Karpas-422 (cell line): ENCODE data around the gene SERPINA3. TPM values are rescaled to one million over a fixed set of nuclear protein-coding genes. Genes with fewer than 3 reads are reported as not detected.

Experiments
- DNase-seq: peaks from one replicate; pipeline ENCODE4 v3.0.0-alpha.2; 2015
- H2AFZ ChIP-seq: fragments of 200-600 bp; sonication (generic); 2 replicates; pipeline ENCODE4 v1.6.1; 2014; ENCODE audit warnings: antibody characterized with exemption, low read length, mixed read lengths
- H3K27ac ChIP-seq: fragments of 200-600 bp; sonication (generic); 2 replicates; pipeline ENCODE4 v1.5.1; 2014; ENCODE audit warnings: mild to moderate bottlenecking, low read length, moderate library complexity
- H3K27me3 ChIP-seq: fragments of 200-600 bp; sonication (generic); 2 replicates; pipeline ENCODE4 v1.6.1; 2014; ENCODE audit warnings: low read length, mixed read lengths
- H3K36me3 ChIP-seq: fragments of 200-600 bp; sonication (generic); 2 replicates; pipeline ENCODE4 v1.6.1; 2014; ENCODE audit warnings: low read length, mixed read lengths; ENCODE audit not compliant: insufficient read depth
- H3K4me1 ChIP-seq: fragments of 200-600 bp; sonication (generic); 2 replicates; pipeline ENCODE4 v1.6.1; 2014; ENCODE audit warnings: mild to moderate bottlenecking, low read length, mixed read lengths
- H3K4me2 ChIP-seq: fragments of 200-600 bp; sonication (generic); 2 replicates; pipeline ENCODE4 v1.6.1; 2014; ENCODE audit warnings: low read length, low read depth, mild to moderate bottlenecking; ENCODE audit not compliant: poor library complexity, severe bottlenecking
- H3K4me3 ChIP-seq: fragments of 200-600 bp; sonication (generic); 2 replicates; pipeline ENCODE4 v1.5.1; 2014; ENCODE audit warnings: mild to moderate bottlenecking, antibody characterized with exemption, low read length, mixed read lengths
- H3K79me2 ChIP-seq: fragments of 200-600 bp; sonication (generic); 2 replicates; pipeline ENCODE4 v1.6.1; 2014; ENCODE audit warnings: mild to moderate bottlenecking, low read length, mixed read lengths
- H3K9ac ChIP-seq: fragments of 200-600 bp; sonication (generic); 2 replicates; pipeline ENCODE4 v1.6.0; 2014; ENCODE audit warnings: low read length
- H3K9me2 ChIP-seq: fragments of 200-600 bp; sonication (generic), shearing (Covaris generic); replicated peaks from 2 replicates; pipeline ENCODE4 v1.6.0; 2014; ENCODE audit warnings: mild to moderate bottlenecking, low read length, moderate library complexity; ENCODE audit not compliant: insufficient read depth
- H3K9me3 ChIP-seq: fragments of 300-700, 200-600 bp; sonication (generic); 2 replicates; pipeline ENCODE4 v1.6.1; 2014; ENCODE audit warnings: low read length, mixed read lengths
- H4K20me1 ChIP-seq: fragments of 200-600 bp; sonication (generic); 2 replicates; pipeline ENCODE4 v1.6.1; 2014; ENCODE audit warnings: mild to moderate bottlenecking, antibody characterized with exemption, low read length, low read depth; ENCODE audit not compliant: insufficient read depth
- total RNA-seq: library from RNA; depleted of rRNA; stranded (reverse); fragments of >200 nt; shearing (Covaris generic); gene quantifications from 2 replicates; pipeline ENCODE4 v1.2.3, GENCODE V29; 2014; ENCODE audit warnings: low replicate concordance

Gene SERPINA3
- total RNA-seq, 1 experiment from 2014 or later, result not detected

GRCh38 chr14:94591871-94592270 is 20.3 kb upstream of the SERPINA3 start:
- Histone ChIP-seq H3K9ac (no peak overlapping the region), H3K4me2 (no peak overlapping the region), H2AFZ (no peak overlapping the region), H4K20me1 (no peaks in the 10 kb centered on the region), H3K27me3 (no peaks in the 10 kb centered on the region), H3K9me3 (no peaks in the 10 kb centered on the region), H3K9me2 (no peaks in the 10 kb centered on the region), H3K79me2 (no peaks in the 10 kb centered on the region), H3K27ac (no peak overlapping the region), H3K36me3 (no peaks in the 10 kb centered on the region), H3K4me1 (no peaks in the 10 kb centered on the region), H3K4me3 (no peak overlapping the region)
- DNase-seq, result no peak

GRCh38 chr14:94592457-94592856 is 19.7 kb upstream of the SERPINA3 start:
- Histone ChIP-seq H3K4me1 (no peaks in the 10 kb centered on the region), H4K20me1 (no peaks in the 10 kb centered on the region), H3K27me3 (no peaks in the 10 kb centered on the region)

GRCh38 chr14:94593376-94593748 is 18.8 kb upstream of the SERPINA3 start:
- Histone ChIP-seq H3K9ac (no peak overlapping the region), H3K79me2 (no peaks in the 10 kb centered on the region), H3K36me3 (no peaks in the 10 kb centered on the region), H3K9me2 (no peaks in the 10 kb centered on the region), H3K27ac (no peak overlapping the region), H4K20me1 (no peaks in the 10 kb centered on the region; the same call in 1 of the 2 replicates), H3K9me3 (no peaks in the 10 kb centered on the region), H3K4me2 (no peak overlapping the region), H3K4me1 (no peaks in the 10 kb centered on the region), H3K27me3 (no peaks in the 10 kb centered on the region), H3K4me3 (no peak overlapping the region), H2AFZ (no peak overlapping the region)
- DNase-seq, result no peak

More at GRCh38 chr14:94592457-94592856, 19.7 kb upstream of the SERPINA3 start:
- no peaks in the 10 kb centered on the region for H3K79me2 ChIP-seq
- H3K4me3 ChIP-seq, result no peak overlapping the region
- no peak overlapping the region for H2AFZ ChIP-seq
- H3K27ac ChIP-seq, result no peak overlapping the region
- H3K9me3 ChIP-seq, result no peaks in the 10 kb centered on the region
- DNase-seq, result no peak
- no peak overlapping the region for H3K4me2 ChIP-seq
- no peaks in the 10 kb centered on the region for H3K36me3 ChIP-seq
- no peak overlapping the region for H3K9ac ChIP-seq
- no peaks in the 10 kb centered on the region for H3K9me2 ChIP-seq

GRCh38 chr14:94593749-94594431 is 18.3 kb upstream of the SERPINA3 start:
- Histone ChIP-seq H3K27me3 (no peaks in the 10 kb centered on the region), H4K20me1 (no peaks in the 10 kb centered on the region; the same call in 1 of the 2 replicates), H3K4me2 (no peak overlapping the region)

GRCh38 chr14:94594441-94594840 is 17.8 kb upstream of the SERPINA3 start:
- H3K4me2 ChIP-seq, result no peak overlapping the region
- no peaks in the 10 kb centered on the region for H3K9me2 ChIP-seq
- H4K20me1 ChIP-seq, result no peaks in the 10 kb centered on the region; the same call in 1 of the 2 replicates
- H2AFZ ChIP-seq, result no peak overlapping the region
- no peaks in the 10 kb centered on the region for H3K79me2 ChIP-seq
- no peaks in the 10 kb centered on the region for H3K9me3 ChIP-seq
- no peaks in the 10 kb centered on the region for H3K27me3 ChIP-seq
- H3K9ac ChIP-seq, result no peak overlapping the region
- H3K27ac ChIP-seq, result no peak overlapping the region
- H3K4me1 ChIP-seq, result no peaks in the 10 kb centered on the region
- no peak for DNase-seq
- no peak overlapping the region for H3K4me3 ChIP-seq
- no peaks in the 10 kb centered on the region for H3K36me3 ChIP-seq

More at GRCh38 chr14:94593749-94594431, 18.3 kb upstream of the SERPINA3 start:
- Histone ChIP-seq H3K9ac (no peak overlapping the region), H3K4me3 (no peak overlapping the region), H2AFZ (no peak overlapping the region), H3K36me3 (no peaks in the 10 kb centered on the region), H3K27ac (no peak overlapping the region), H3K9me3 (no peaks in the 10 kb centered on the region), H3K9me2 (no peaks in the 10 kb centered on the region), H3K4me1 (no peaks in the 10 kb centered on the region), H3K79me2 (no peaks in the 10 kb centered on the region)
- no peak for DNase-seq

- Histone ChIP-seq H3K4me1 (no peaks in the 10 kb centered on the region), H3K9me2 (no peaks in the 10 kb centered on the region), H4K20me1 (no peaks in the 10 kb centered on the region; the same call in 1 of the 2 replicates), H3K4me3 (no peak overlapping the region), H3K9me3 (no peaks in the 10 kb centered on the region), H3K27ac (no peak overlapping the region), H2AFZ (no peak overlapping the region), H3K79me2 (no peaks in the 10 kb centered on the region), H3K9ac (no peak overlapping the region), H3K36me3 (no peaks in the 10 kb centered on the region), H3K27me3 (no peaks in the 10 kb centered on the region), H3K4me2 (no peak overlapping the region)
- no peak for DNase-seq
Measured at GRCh38 chr14:94595912-94596311, 16.3 kb upstream of the SERPINA3 start.

- Histone ChIP-seq H3K9me3 (no peaks in the 10 kb centered on the region), H4K20me1 (no peaks in the 10 kb centered on the region; the same call in 1 of the 2 replicates), H2AFZ (no peak overlapping the region), H3K79me2 (no peaks in the 10 kb centered on the region), H3K4me2 (no peak overlapping the region), H3K27ac (no peak overlapping the region), H3K36me3 (no peaks in the 10 kb centered on the region), H3K4me3 (no peak overlapping the region), H3K27me3 (no peaks in the 10 kb centered on the region), H3K9ac (no peak overlapping the region), H3K4me1 (no peaks in the 10 kb centered on the region), H3K9me2 (no peaks in the 10 kb centered on the region)
- no peak for DNase-seq
Measured at GRCh38 chr14:94596361-94596760, 15.8 kb upstream of the SERPINA3 start.

- H3K27ac ChIP-seq, result no peak overlapping the region
- H3K36me3 ChIP-seq, result no peaks in the 10 kb centered on the region
- no peak overlapping the region for H3K4me2 ChIP-seq
- no peaks in the 10 kb centered on the region for H3K9me3 ChIP-seq
- no peaks in the 10 kb centered on the region for H3K27me3 ChIP-seq
- no peaks in the 10 kb centered on the region for H3K4me1 ChIP-seq
- H4K20me1 ChIP-seq, result no peaks in the 10 kb centered on the region; the same call in 1 of the 2 replicates
- DNase-seq, result no peak
- no peak overlapping the region for H3K9ac ChIP-seq
- no peaks in the 10 kb centered on the region for H3K79me2 ChIP-seq
- no peaks in the 10 kb centered on the region for H3K9me2 ChIP-seq
- H2AFZ ChIP-seq, result no peak overlapping the region
- no peak overlapping the region for H3K4me3 ChIP-seq
Measured at GRCh38 chr14:94597788-94598187, 14.4 kb upstream of the SERPINA3 start.
